Astrocyte (in vitro differentiated cells and primary cell): ENCODE results near the gene RUFY2. TPM values are rescaled to one million over a fixed set of nuclear protein-coding genes. Genes with fewer than 3 reads are reported as not detected.

Experiments
- DNase-seq: peaks from one replicate; pipeline ENCODE4 v3.0.0-alpha.2; 2010; ENCODE audit warnings: low read depth
- FAIRE-seq: peaks from 2 replicates; lab custom pipeline; 2011; peaks lifted over from hg19 to GRCh38; lab: Jason Lieb, UNC
- H2AFZ ChIP-seq: 2 replicates; pipeline ENCODE4 v1.6.0; 2012; ENCODE audit warnings: low read depth, low read length, inconsistent platforms
- H3K27ac ChIP-seq: 2 replicates; pipeline ENCODE4 v1.5.1; 2011; ENCODE audit warnings: low read depth, low read length, inconsistent platforms
- H3K27me3 ChIP-seq: 2 replicates; pipeline ENCODE4 v1.6.0; 2011; ENCODE audit warnings: low read length, inconsistent platforms; ENCODE audit not compliant: insufficient read depth
- H3K36me3 ChIP-seq: 2 replicates; pipeline ENCODE4 v1.5.1; 2011; ENCODE audit warnings: low read length, inconsistent platforms; ENCODE audit not compliant: insufficient read depth
- H3K4me1 ChIP-seq: 2 replicates; pipeline ENCODE4 v1.5.1; 2011; ENCODE audit warnings: low read length, inconsistent platforms; ENCODE audit not compliant: insufficient read depth
- H3K4me2 ChIP-seq: 2 replicates; pipeline ENCODE4 v1.6.0; 2012; ENCODE audit warnings: low read length, inconsistent platforms
- H3K4me3 ChIP-seq: 2 replicates; pipeline ENCODE4 v1.5.1; 2011; ENCODE audit warnings: low read depth, mild to moderate bottlenecking, low read length, inconsistent platforms; ENCODE audit not compliant: insufficient read depth
- H3K79me2 ChIP-seq: 2 replicates; pipeline ENCODE4 v1.6.0; 2012; ENCODE audit warnings: mild to moderate bottlenecking, low read length, inconsistent platforms; ENCODE audit not compliant: insufficient read depth
- H3K9ac ChIP-seq: 2 replicates; pipeline ENCODE4 v1.6.0; 2012; ENCODE audit warnings: mild to moderate bottlenecking, low read length, inconsistent platforms
- H3K9me3 ChIP-seq: 2 replicates; pipeline ENCODE4 v1.5.1; 2012; ENCODE audit warnings: low read depth, mild to moderate bottlenecking, low read length, inconsistent platforms; ENCODE audit not compliant: insufficient read depth
- H4K20me1 ChIP-seq: 2 replicates; pipeline ENCODE4 v1.6.0; 2012; ENCODE audit warnings: low read length, inconsistent platforms; ENCODE audit not compliant: insufficient read depth
- H3K27ac Mint-ChIP-seq: one replicate; pipeline ENCODE4 v1.8.0; 2021; ENCODE audit warnings: mild to moderate bottlenecking, mixed read lengths; ENCODE audit not compliant: unreplicated experiment
- H3K27me3 Mint-ChIP-seq: one replicate; pipeline ENCODE4 v1.8.0; 2021; ENCODE audit warnings: low read depth, mixed read lengths; ENCODE audit not compliant: unreplicated experiment
- H3K36me3 Mint-ChIP-seq: one replicate; pipeline ENCODE4 v1.8.0; 2021; ENCODE audit warnings: low read depth, mixed read lengths; ENCODE audit not compliant: unreplicated experiment
- H3K4me1 Mint-ChIP-seq: one replicate; pipeline ENCODE4 v1.8.0; 2021; ENCODE audit warnings: low read depth, mixed read lengths; ENCODE audit not compliant: unreplicated experiment
- H3K4me3 Mint-ChIP-seq: one replicate; pipeline ENCODE4 v1.8.0; 2021; ENCODE audit warnings: mild to moderate bottlenecking, moderate library complexity, mixed read lengths; ENCODE audit not compliant: unreplicated experiment
- H3K9me3 Mint-ChIP-seq: one replicate; pipeline ENCODE4 v1.8.0; 2021; ENCODE audit warnings: mild to moderate bottlenecking, mixed read lengths; ENCODE audit not compliant: unreplicated experiment
- EZH2 ChIP-seq: IDR thresholded peaks from 2 replicates; pipeline ENCODE4 v1.6.1; 2012; ENCODE audit warnings: mild to moderate bottlenecking, low read length, inconsistent platforms; ENCODE audit not compliant: insufficient read depth
- total RNA-seq: library from RNA; stranded (reverse); gene quantifications from 2 replicates; pipeline ENCODE4 v1.2.1, GENCODE V29; 2021
- TF ChIP-seq, protein P1 (sequence below): IDR thresholded peaks from 2 replicates; pipeline ENCODE4 v1.5.1; 2011; ENCODE audit warnings: low read depth, mild to moderate bottlenecking, inconsistent platforms, low read length, moderate library complexity; ENCODE audit not compliant: insufficient read depth

RUFY2 gene
- total RNA-seq, 1 donor from 2014 or later = 21.7 TPM

DNA sequence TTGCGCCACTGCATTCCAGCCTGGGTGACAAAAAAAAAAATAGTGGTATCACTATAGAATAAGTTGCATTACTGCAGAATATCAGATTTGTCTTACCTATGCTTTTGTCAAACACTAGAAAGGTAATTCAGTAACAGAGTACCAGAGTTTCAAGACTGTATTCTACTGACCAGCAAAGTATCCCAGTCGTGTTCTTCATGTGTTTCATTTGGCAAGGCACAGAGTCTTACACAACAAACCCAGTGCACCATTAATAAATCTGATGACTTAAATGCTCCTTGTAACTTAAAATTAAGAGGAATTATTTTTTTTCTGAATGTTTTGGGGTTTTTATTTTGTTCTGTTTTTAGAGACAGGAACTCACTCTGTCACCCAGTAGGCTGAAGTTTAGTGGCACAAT is 40.0 kb downstream of the RUFY2 start:
- no peak overlapping the region for H3K4me3 Mint-ChIP-seq
- no peak for DNase-seq
- Histone ChIP-seq H3K27ac (no peak overlapping the region), H3K27me3 (no peaks in the 10 kb centered on the region), H4K20me1 (no peaks in the 10 kb centered on the region), H3K4me3 (no peak overlapping the region), H3K36me3 (peaks cover 26% of the 10 kb centered on the region), H3K4me2 (no peak overlapping the region), H3K4me1 (no peaks in the 10 kb centered on the region), H2AFZ (no peak overlapping the region), H3K9ac (no peak overlapping the region), H3K9me3 (no peaks in the 10 kb centered on the region), H3K79me2 (no peaks in the 10 kb centered on the region)
- H3K9me3 Mint-ChIP-seq = peaks cover 2% of the 10 kb centered on the region
- H3K27me3 Mint-ChIP-seq = no peaks in the 10 kb centered on the region
- no peaks in the 10 kb centered on the region for H3K4me1 Mint-ChIP-seq
- peaks cover 12% of the 10 kb centered on the region for H3K36me3 Mint-ChIP-seq
- no peak overlapping the region for H3K27ac Mint-ChIP-seq
- TF ChIP-seq EZH2 = no peak
- TF ChIP-seq, protein P1, sequence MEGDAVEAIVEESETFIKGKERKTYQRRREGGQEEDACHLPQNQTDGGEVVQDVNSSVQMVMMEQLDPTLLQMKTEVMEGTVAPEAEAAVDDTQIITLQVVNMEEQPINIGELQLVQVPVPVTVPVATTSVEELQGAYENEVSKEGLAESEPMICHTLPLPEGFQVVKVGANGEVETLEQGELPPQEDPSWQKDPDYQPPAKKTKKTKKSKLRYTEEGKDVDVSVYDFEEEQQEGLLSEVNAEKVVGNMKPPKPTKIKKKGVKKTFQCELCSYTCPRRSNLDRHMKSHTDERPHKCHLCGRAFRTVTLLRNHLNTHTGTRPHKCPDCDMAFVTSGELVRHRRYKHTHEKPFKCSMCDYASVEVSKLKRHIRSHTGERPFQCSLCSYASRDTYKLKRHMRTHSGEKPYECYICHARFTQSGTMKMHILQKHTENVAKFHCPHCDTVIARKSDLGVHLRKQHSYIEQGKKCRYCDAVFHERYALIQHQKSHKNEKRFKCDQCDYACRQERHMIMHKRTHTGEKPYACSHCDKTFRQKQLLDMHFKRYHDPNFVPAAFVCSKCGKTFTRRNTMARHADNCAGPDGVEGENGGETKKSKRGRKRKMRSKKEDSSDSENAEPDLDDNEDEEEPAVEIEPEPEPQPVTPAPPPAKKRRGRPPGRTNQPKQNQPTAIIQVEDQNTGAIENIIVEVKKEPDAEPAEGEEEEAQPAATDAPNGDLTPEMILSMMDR = no peak
- FAIRE-seq = no peak

DNA sequence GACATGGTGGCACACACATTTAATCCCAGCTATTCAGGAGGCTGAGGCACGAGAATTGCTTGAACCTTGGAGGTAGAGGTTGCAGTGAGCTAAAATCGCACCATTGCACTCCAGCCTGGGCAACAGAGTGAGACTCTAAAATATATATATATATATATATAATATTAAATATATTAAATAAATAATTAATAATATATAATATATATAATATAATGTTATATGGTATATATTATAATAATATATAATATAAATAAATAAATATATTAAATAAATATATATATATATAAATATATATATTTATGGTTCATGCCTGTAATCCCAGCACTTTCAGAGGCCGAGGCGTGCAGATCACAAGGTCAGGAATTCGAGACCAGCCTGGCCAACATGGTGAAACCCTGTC is 40.5 kb downstream of the RUFY2 start:
- H2AFZ ChIP-seq = no peak overlapping the region
- H3K9ac ChIP-seq = no peak overlapping the region
- H3K79me2 ChIP-seq = no peaks in the 10 kb centered on the region
- no peak for TF ChIP-seq EZH2
- TF ChIP-seq, protein P1 = no peak
- H3K36me3 Mint-ChIP-seq = peaks cover 8% of the 10 kb centered on the region
- no peaks in the 10 kb centered on the region for H3K27me3 Mint-ChIP-seq
- no peak for FAIRE-seq
- no peak overlapping the region for H3K27ac Mint-ChIP-seq
- H3K36me3 ChIP-seq = peaks cover 25% of the 10 kb centered on the region
- no peak overlapping the region for H3K27ac ChIP-seq
- H4K20me1 ChIP-seq = no peaks in the 10 kb centered on the region
- no peak overlapping the region for H3K4me3 Mint-ChIP-seq
- H3K9me3 ChIP-seq = no peaks in the 10 kb centered on the region
- H3K9me3 Mint-ChIP-seq = peaks cover 2% of the 10 kb centered on the region
- H3K4me2 ChIP-seq = no peak overlapping the region
- DNase-seq = no peak
- H3K27me3 ChIP-seq = no peaks in the 10 kb centered on the region
- no peaks in the 10 kb centered on the region for H3K4me1 ChIP-seq
- no peaks in the 10 kb centered on the region for H3K4me1 Mint-ChIP-seq
- H3K4me3 ChIP-seq = no peak overlapping the region

DNA sequence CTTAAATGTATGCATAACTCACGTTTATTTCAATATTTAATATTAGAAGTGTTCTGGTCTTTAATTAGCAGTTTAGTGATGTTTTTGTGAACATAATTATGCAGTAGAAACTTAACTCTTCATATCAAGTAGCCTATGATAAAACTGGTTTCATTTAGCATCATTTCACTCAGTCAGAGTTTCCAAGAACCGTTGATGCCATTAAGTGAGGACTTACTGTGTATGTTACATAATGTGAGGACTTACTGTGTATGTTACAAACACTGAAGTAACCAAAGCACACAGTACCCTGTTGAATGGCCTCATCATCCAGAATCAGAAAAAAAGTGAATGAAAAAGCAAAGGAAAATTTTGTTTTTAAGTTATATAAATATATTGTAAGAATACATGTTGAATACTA is 41.5 kb downstream of the RUFY2 start:
- Histone ChIP-seq H3K4me2 (no peak overlapping the region), H3K4me1 (no peaks in the 10 kb centered on the region), H3K27me3 (no peaks in the 10 kb centered on the region), H4K20me1 (no peaks in the 10 kb centered on the region), H3K4me3 (no peak overlapping the region), H3K27ac (no peak overlapping the region), H3K9ac (no peak overlapping the region), H2AFZ (no peak overlapping the region), H3K9me3 (no peaks in the 10 kb centered on the region), H3K79me2 (no peaks in the 10 kb centered on the region), H3K36me3 (peaks cover 29% of the 10 kb centered on the region)
- Mint-ChIP-seq H3K27me3 (no peaks in the 10 kb centered on the region), H3K9me3 (peaks cover 2% of the 10 kb centered on the region), H3K27ac (no peak overlapping the region), H3K4me1 (no peaks in the 10 kb centered on the region), H3K36me3 (peaks cover 6% of the 10 kb centered on the region), H3K4me3 (no peak overlapping the region)
- DNase-seq = no peak
- no peak for TF ChIP-seq EZH2
- TF ChIP-seq, protein P1 = no peak
- FAIRE-seq = no peak
